ENCODE measurements around the gene UNC5C.

GRCh38 chr4:95180531-95181242, 368.1 kb downstream of the UNC5C start:
- TF ChIP-seq, protein P1, sequence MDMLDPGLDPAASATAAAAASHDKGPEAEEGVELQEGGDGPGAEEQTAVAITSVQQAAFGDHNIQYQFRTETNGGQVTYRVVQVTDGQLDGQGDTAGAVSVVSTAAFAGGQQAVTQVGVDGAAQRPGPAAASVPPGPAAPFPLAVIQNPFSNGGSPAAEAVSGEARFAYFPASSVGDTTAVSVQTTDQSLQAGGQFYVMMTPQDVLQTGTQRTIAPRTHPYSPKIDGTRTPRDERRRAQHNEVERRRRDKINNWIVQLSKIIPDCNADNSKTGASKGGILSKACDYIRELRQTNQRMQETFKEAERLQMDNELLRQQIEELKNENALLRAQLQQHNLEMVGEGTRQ (IDR thresholded peaks at IDR 0.05; ENCODE audit: borderline replicate concordance, low read depth, low read length): no peak
- no peak for TF ChIP-seq SP1 (IDR thresholded peaks at IDR 0.05; ENCODE audit: low read depth, low read length)
- no peak for TF ChIP-seq CTCF (IDR thresholded peaks at IDR 0.05 in 2 of 3, conservative IDR thresholded peaks at IDR 0.05 in 1 of 3; ENCODE audit: control insufficient read depth in 2 of 3, extremely low read depth in 1 of 3, insufficient read depth in 1 of 3, low read depth in 3 of 3, low read length in 3 of 3)
- no peak for TF ChIP-seq EP300 (IDR thresholded peaks at IDR 0.05; ENCODE audit: borderline replicate concordance in 1 of 2, control insufficient read depth in 1 of 2, low read depth in 2 of 2, low read length in 2 of 2)
- no peak for TF ChIP-seq REST (IDR thresholded peaks at IDR 0.05; ENCODE audit: low read depth, low read length)

Measured in GM12878 (cell line).